GM12878 (cell line): ENCODE data around the gene TBXA2R.

Source experiments
- BRCA1 ChIP-seq: IDR thresholded peaks from 2 replicates; pipeline ENCODE4 v1.6.1; 2011; ENCODE audit warnings: low read depth, low read length, improper control_type of control experiment
- CTCF ChIP-seq, 3 experiments: IDR thresholded peaks in 2 of 3; conservative IDR thresholded peaks in 1 of 3; 2 replicates each; pipeline ENCODE4 v1.5.1; 2011; ENCODE audit warnings: low read depth in 3 of 3, low read length in 3 of 3, mild to moderate bottlenecking in 3 of 3, control low read depth in 2 of 3, moderate library complexity in 2 of 3, inconsistent platforms in 1 of 3, mixed read lengths in 1 of 3; ENCODE audit not compliant: control insufficient read depth in 2 of 3, insufficient read depth in 1 of 3; ENCODE audit errors: extremely low read depth in 1 of 3
- E2F4 ChIP-seq: IDR thresholded peaks from 2 replicates; pipeline ENCODE4 v1.6.1; 2012; ENCODE audit warnings: low read depth, low read length, improper control_type of control experiment
- EZH2 ChIP-seq: IDR thresholded peaks from 2 replicates; pipeline ENCODE4 v1.6.1; 2012; ENCODE audit warnings: low read depth, mild to moderate bottlenecking, control low read depth, inconsistent platforms, low read length, borderline replicate concordance; ENCODE audit not compliant: control insufficient read depth
- IRF3 ChIP-seq: fragments of 450-650 bp; IDR thresholded peaks from 2 replicates; pipeline ENCODE4 v1.6.1; 2014; ENCODE audit warnings: mild to moderate bottlenecking
- MEF2B ChIP-seq: fragments of 450-650 bp; IDR thresholded peaks from 2 replicates; pipeline ENCODE4 v1.6.1; 2018; ENCODE audit warnings: mild to moderate bottlenecking, moderate library complexity; ENCODE audit not compliant: partially characterized antibody, poor library complexity, severe bottlenecking
- NFYB ChIP-seq: IDR thresholded peaks from 2 replicates; pipeline ENCODE4 v1.6.1; 2011; ENCODE audit warnings: low read depth, mild to moderate bottlenecking, low read length, improper control_type of control experiment, moderate library complexity; ENCODE audit not compliant: insufficient read depth
- PKNOX1 ChIP-seq: fragments of 450-650 bp; IDR thresholded peaks from 2 replicates; pipeline ENCODE4 v1.6.1; 2016; ENCODE audit warnings: mild to moderate bottlenecking
- POLR2A ChIP-seq: IDR thresholded peaks from 2 replicates; pipeline ENCODE4 v1.6.1; 2011; ENCODE audit warnings: low read depth, mild to moderate bottlenecking, low read length
- SRF ChIP-seq, 2 experiments: IDR thresholded peaks; 2 replicates each; pipeline ENCODE4 v1.6.1; 2011; ENCODE audit warnings: low read depth in 2 of 2, low read length in 2 of 2, mild to moderate bottlenecking in 1 of 2, moderate library complexity in 1 of 2
- USF2 ChIP-seq: IDR thresholded peaks from 2 replicates; pipeline ENCODE4 v1.6.1; 2011; ENCODE audit warnings: low read depth, low read length, improper control_type of control experiment, borderline replicate concordance
- ZBTB33 ChIP-seq: fragments of 450-650 bp; IDR thresholded peaks from 2 replicates; pipeline ENCODE4 v1.6.1; 2017; ENCODE audit warnings: mild to moderate bottlenecking
- ZZZ3 ChIP-seq: IDR thresholded peaks from 2 replicates; pipeline ENCODE4 v1.6.1; 2011; ENCODE audit warnings: low read depth; ENCODE audit not compliant: control insufficient read depth, insufficient read length

- TF ChIP-seq PKNOX1 (no peak), SRF (IDR thresholded peaks at IDR 0.05; ENCODE audit: low read depth in 2 of 2, low read length in 2 of 2) (no peak), POLR2A (no peak), ZZZ3 (no peak), USF2 (no peak), MEF2B (no peak), ZBTB33 (no peak), BRCA1 (no peak), IRF3 (no peak), CTCF (IDR thresholded peaks at IDR 0.05 in 2 of 3, conservative IDR thresholded peaks at IDR 0.05 in 1 of 3; ENCODE audit: control insufficient read depth in 2 of 3, extremely low read depth in 1 of 3, insufficient read depth in 1 of 3, low read depth in 3 of 3, low read length in 3 of 3) (no peak), NFYB (no peak), EZH2 (no peak), E2F4 (no peak)
Observed at GRCh38 chr19:3636506-3636905, 29.8 kb upstream of the TBXA2R start.
